ENCODE results near the gene STAP2. TPM values are rescaled to one million over a fixed set of nuclear protein-coding genes. Genes with fewer than 3 reads are reported as not detected.
A peak's percentile ranks its signal among the peaks of the same experiment; 100 is the strongest.

STAP2 gene
- polyA plus RNA-seq, 1 donor (not counting 4 experiments of a cell fraction or from before 2014, with no cell fraction given), result 60.0 TPM

DNA sequence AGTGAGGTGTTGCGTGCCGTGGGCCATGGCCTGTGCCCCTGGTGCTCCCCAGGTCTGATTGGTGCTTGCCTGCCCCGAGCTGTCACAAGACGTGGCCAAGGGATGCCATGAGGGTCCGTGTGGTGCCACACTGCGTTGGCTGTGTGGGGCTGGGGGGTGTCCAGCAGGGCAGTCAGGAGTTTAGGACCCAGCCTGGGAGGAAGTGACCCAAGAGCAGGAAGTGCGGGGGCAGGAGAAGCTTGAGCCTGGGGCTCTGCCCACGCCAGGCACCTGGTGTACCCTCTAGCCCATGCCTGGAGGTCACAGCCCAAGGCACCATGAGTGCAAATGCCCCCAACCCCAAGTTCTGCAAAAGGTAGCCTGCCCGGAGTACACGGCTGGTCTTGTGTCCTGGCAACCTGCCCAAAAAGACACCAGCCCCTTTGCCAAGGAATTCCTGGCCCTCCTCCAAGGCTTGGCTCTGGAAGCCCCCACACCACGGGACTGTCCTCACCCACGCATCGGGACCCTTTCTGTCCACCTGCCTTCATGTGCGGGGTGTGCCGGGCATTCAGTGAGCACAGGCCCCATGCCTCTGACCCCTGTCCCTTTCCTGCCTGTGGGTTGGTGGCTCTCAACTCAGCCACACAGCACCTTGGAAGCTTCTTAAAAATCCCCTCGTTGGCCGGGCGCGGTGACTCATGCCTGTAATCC, 29.6 kb upstream of the STAP2 start:
- H3K79me2 ChIP-seq (ENCODE audit: control insufficient read depth, insufficient read depth, low read length), result peaks cover 49% of the 10 kb centered on the region
- no peak overlapping the region for H3K4me3 ChIP-seq (ENCODE audit: control insufficient read depth in 2 of 3, extremely low read depth in 1 of 3, insufficient read depth in 2 of 3, low read depth in 1 of 3, low read length in 3 of 3)

DNA sequence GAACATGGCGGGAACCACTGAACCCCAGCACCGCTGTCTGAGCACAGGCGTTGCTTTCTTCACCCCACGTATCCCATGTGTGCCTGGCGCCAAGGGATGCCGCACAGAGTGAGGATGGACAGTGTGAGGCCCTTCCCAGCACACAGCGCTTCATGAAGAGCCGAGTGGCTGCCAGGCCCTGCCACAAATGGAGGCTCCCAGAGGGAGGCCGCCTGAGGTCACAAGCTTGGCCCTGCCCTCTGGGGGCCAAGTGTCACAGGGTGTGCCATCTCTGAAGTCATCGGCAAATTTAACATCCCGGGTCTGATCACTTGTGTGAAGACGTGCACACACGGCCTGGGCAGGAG, 29.1 kb upstream of the STAP2 start:
- Histone ChIP-seq H2AFZ (ENCODE audit: control insufficient read depth, low read length) (no peak overlapping the region), H3K9ac (ENCODE audit: control insufficient read depth, extremely low read depth, insufficient read depth, low read length) (no peak overlapping the region), H3K27ac (ENCODE audit: control insufficient read depth, insufficient read depth, low read length) (no peak overlapping the region), H3K9me3 (ENCODE audit: control insufficient read depth, low read depth, low read length) (no peaks in the 10 kb centered on the region), H3K27me3 (ENCODE audit: control insufficient read depth, extremely low read depth, insufficient read depth, low read length) (no peaks in the 10 kb centered on the region), H4K20me1 (ENCODE audit: control insufficient read depth, extremely low read depth, insufficient read depth, low read length) (no peaks in the 10 kb centered on the region), H3K36me3 (ENCODE audit: control insufficient read depth in 2 of 2, extremely low read depth in 1 of 2, insufficient read depth in 2 of 2, low read length in 2 of 2) (peaks cover 28 to 30% of the 10 kb centered on the region in 2 experiments), H3K4me3 (ENCODE audit: control insufficient read depth in 2 of 3, extremely low read depth in 1 of 3, insufficient read depth in 2 of 3, low read depth in 1 of 3, low read length in 3 of 3) (no peak overlapping the region), H3K79me2 (ENCODE audit: control insufficient read depth, insufficient read depth, low read length) (peaks cover 43% of the 10 kb centered on the region), H3K9me1 (ENCODE audit: control insufficient read depth, extremely low read depth, insufficient read depth, low read length) (no peaks in the 10 kb centered on the region), H3K4me2 (ENCODE audit: control insufficient read depth, extremely low read depth, insufficient read depth, low read depth, low read length) (no peak overlapping the region), H3K4me1 (ENCODE audit: control insufficient read depth, extremely low read depth, insufficient read depth, low read length) (peaks cover 24% of the 10 kb centered on the region)
- dilution Hi-C loops (cut with MboI; ENCODE audit: extremely low pct_ligation_motif_present, low sequenced_read_pairs), result no loop called here
- no peak for TF ChIP-seq EZH2 (IDR thresholded peaks at IDR 0.05; ENCODE audit: low read length)
- TF ChIP-seq, protein P1, sequence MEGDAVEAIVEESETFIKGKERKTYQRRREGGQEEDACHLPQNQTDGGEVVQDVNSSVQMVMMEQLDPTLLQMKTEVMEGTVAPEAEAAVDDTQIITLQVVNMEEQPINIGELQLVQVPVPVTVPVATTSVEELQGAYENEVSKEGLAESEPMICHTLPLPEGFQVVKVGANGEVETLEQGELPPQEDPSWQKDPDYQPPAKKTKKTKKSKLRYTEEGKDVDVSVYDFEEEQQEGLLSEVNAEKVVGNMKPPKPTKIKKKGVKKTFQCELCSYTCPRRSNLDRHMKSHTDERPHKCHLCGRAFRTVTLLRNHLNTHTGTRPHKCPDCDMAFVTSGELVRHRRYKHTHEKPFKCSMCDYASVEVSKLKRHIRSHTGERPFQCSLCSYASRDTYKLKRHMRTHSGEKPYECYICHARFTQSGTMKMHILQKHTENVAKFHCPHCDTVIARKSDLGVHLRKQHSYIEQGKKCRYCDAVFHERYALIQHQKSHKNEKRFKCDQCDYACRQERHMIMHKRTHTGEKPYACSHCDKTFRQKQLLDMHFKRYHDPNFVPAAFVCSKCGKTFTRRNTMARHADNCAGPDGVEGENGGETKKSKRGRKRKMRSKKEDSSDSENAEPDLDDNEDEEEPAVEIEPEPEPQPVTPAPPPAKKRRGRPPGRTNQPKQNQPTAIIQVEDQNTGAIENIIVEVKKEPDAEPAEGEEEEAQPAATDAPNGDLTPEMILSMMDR (optimal IDR thresholded peaks at IDR 0.05 in 1 of 3, IDR thresholded peaks at IDR 0.05 in 1 of 3, conservative IDR thresholded peaks at IDR 0.05 in 1 of 3; ENCODE audit: extremely low read depth in 1 of 3, insufficient read depth in 2 of 3, low read length in 3 of 3), result no peak
- FAIRE-seq, result no peak
- no peak for DNase-seq (ENCODE audit: low read depth, low spot score)

More for the DNA sequence above, 29.6 kb upstream of the STAP2 start:
- peak overlapping the region; percentile 28 for H3K9ac ChIP-seq (ENCODE audit: control insufficient read depth, extremely low read depth, insufficient read depth, low read length)
- no peak for TF ChIP-seq EZH2 (IDR thresholded peaks at IDR 0.05; ENCODE audit: low read length)
- TF ChIP-seq, protein P1 (optimal IDR thresholded peaks at IDR 0.05 in 1 of 3, IDR thresholded peaks at IDR 0.05 in 1 of 3, conservative IDR thresholded peaks at IDR 0.05 in 1 of 3; ENCODE audit: extremely low read depth in 1 of 3, insufficient read depth in 2 of 3, low read length in 3 of 3), result no peak
- FAIRE-seq (no peak), DNase-seq (ENCODE audit: low read depth, low spot score) (no peak)
- dilution Hi-C loops (cut with MboI; ENCODE audit: extremely low pct_ligation_motif_present, low sequenced_read_pairs), result no loop called here
- H3K27me3 ChIP-seq (ENCODE audit: control insufficient read depth, extremely low read depth, insufficient read depth, low read length), result no peaks in the 10 kb centered on the region
- H3K27ac ChIP-seq (ENCODE audit: control insufficient read depth, insufficient read depth, low read length), result peak overlapping the region; percentile 84
- H3K36me3 ChIP-seq (ENCODE audit: control insufficient read depth in 2 of 2, extremely low read depth in 1 of 2, insufficient read depth in 2 of 2, low read length in 2 of 2), result peaks cover 24 to 28% of the 10 kb centered on the region in 2 experiments
- no peaks in the 10 kb centered on the region for H3K9me3 ChIP-seq (ENCODE audit: control insufficient read depth, low read depth, low read length)
- H3K4me2 ChIP-seq (ENCODE audit: control insufficient read depth, extremely low read depth, insufficient read depth, low read depth, low read length), result peak overlapping the region; percentile 67
- no peaks in the 10 kb centered on the region for H4K20me1 ChIP-seq (ENCODE audit: control insufficient read depth, extremely low read depth, insufficient read depth, low read length)
- H2AFZ ChIP-seq (ENCODE audit: control insufficient read depth, low read length), result no peak overlapping the region
- peaks cover 24% of the 10 kb centered on the region for H3K4me1 ChIP-seq (ENCODE audit: control insufficient read depth, extremely low read depth, insufficient read depth, low read length)
- no peaks in the 10 kb centered on the region for H3K9me1 ChIP-seq (ENCODE audit: control insufficient read depth, extremely low read depth, insufficient read depth, low read length)
